K562 (cell line): ENCODE results near the gene ARMH1. TPM values are rescaled to one million over a fixed set of nuclear protein-coding genes. Genes with fewer than 3 reads are reported as not detected.

Experiments
- ADNP ChIP-seq: fragments of 200-800 bp; sonication (Bioruptor generic); IDR thresholded peaks from 2 replicates; pipeline ENCODE4 v1.6.1; 2016; ENCODE audit warnings: missing genetic modification characterization, missing compliant biosample characterization
- DPF2 ChIP-seq: fragments of 450-650 bp; IDR thresholded peaks from 2 replicates; pipeline ENCODE4 v1.6.1; 2016
- KDM5B ChIP-seq: fragments of 200-600 bp; sonication (generic); IDR thresholded peaks from 2 replicates; pipeline ENCODE4 v1.6.1; 2012; ENCODE audit warnings: low read depth, mild to moderate bottlenecking, moderate library complexity, low read length, control low read depth, inconsistent platforms; ENCODE audit not compliant: insufficient replicate concordance
- MED1 ChIP-seq: sonication (generic); formaldehyde crosslinking; IDR thresholded peaks from 2 replicates; pipeline ENCODE4 v1.8.1; 2023; ENCODE audit warnings: missing genetic modification reagents, borderline replicate concordance
- PCBP1 ChIP-seq: fragments of 200-400 bp; formaldehyde crosslinking; IDR thresholded peaks from 2 replicates; pipeline ENCODE4 v1.6.1; 2018; ENCODE audit warnings: mild to moderate bottlenecking, low read depth, low read length; ENCODE audit not compliant: poor library complexity, severe bottlenecking
- RBM17 ChIP-seq: fragments of 200-400 bp; formaldehyde crosslinking; IDR thresholded peaks from 2 replicates; pipeline ENCODE4 v1.6.1; 2017; ENCODE audit warnings: low read depth, mild to moderate bottlenecking, low read length, borderline replicate concordance
- RFX7 ChIP-seq: fragments of 250-450 bp; sonication (Bioruptor Pico); IDR thresholded peaks from 2 replicates; pipeline ENCODE4 v1.5.1; 2021; ENCODE audit warnings: mild to moderate bottlenecking
- RNF219 ChIP-seq: fragments of 250-450 bp; sonication (Bioruptor Pico); IDR thresholded peaks from 2 replicates; pipeline ENCODE4 v1.5.0; 2022; ENCODE audit warnings: mild to moderate bottlenecking
- ZNF311 ChIP-seq: fragments of 250-450 bp; sonication (Bioruptor Pico); IDR thresholded peaks from 2 replicates; pipeline ENCODE4 v1.4.0; 2020; ENCODE audit warnings: mild to moderate bottlenecking, moderate library complexity
- ZNF324 ChIP-seq: fragments of 250-450 bp; sonication (Bioruptor Pico); IDR thresholded peaks from 2 replicates; pipeline ENCODE4 v1.4.0; 2020; ENCODE audit warnings: mild to moderate bottlenecking
- ZNF431 ChIP-seq: sonication (generic); formaldehyde crosslinking; IDR thresholded peaks from 2 replicates; pipeline ENCODE4 v1.8.0; 2022; ENCODE audit warnings: mild to moderate bottlenecking, missing genetic modification reagents
- ZNF561 ChIP-seq: fragments of 450-650 bp; formaldehyde crosslinking; conservative IDR thresholded peaks from 2 replicates; pipeline ENCODE4 v1.4.0; 2020; ENCODE audit warnings: mild to moderate bottlenecking, moderate library complexity
- ZNF57 ChIP-seq: fragments of 450-650 bp; formaldehyde crosslinking; IDR thresholded peaks from 2 replicates; pipeline ENCODE4 v1.4.0; 2020; ENCODE audit warnings: mild to moderate bottlenecking, moderate library complexity
- ZSCAN32 ChIP-seq: fragments of 450-650 bp; formaldehyde crosslinking; IDR thresholded peaks from 2 replicates; pipeline ENCODE4 v1.4.0; 2020; ENCODE audit warnings: mild to moderate bottlenecking, moderate library complexity
- polyA plus RNA-seq, 8 experiments: library from polyadenylated mRNA; depleted of rRNA in 4 of 8; stranded (reverse) in 5 of 8; unstranded in 3 of 8; fragments of >200 nt; fragmentation: Nextera tagmentation in 2 of 8; fragmentation: Illumina TruSeq in 1 of 8; extraction: Ambion mirVana in 2 of 8; extraction: Trizol in 1 of 8; gene quantifications; 2 replicates each; pipeline versions ENCODE4 v1.2.1 to v1.2.3, GENCODE V29; 2011 to 2014; ENCODE audit warnings: inconsistent platforms in 1 of 8, missing spikeins in 1 of 8
- total RNA-seq, 7 experiments: library from RNA; depleted of rRNA in 6 of 7; stranded (reverse); fragments of >200 nt in 6 of 7; fragmentation: Illumina TruSeq in 2 of 7; extraction: Trizol in 2 of 7; gene quantifications; 2 replicates each; pipeline versions ENCODE4 v1.2.1 to v1.2.3, GENCODE V29; 2011 to 2021; ENCODE audit warnings: low replicate concordance in 1 of 7
- TF ChIP-seq, protein P1 (sequence below): fragments of 150-350 bp; IDR thresholded peaks from 2 replicates; pipeline ENCODE4 v1.6.1; 2014; ENCODE audit warnings: low read depth, mild to moderate bottlenecking, low read length, borderline replicate concordance
- TF ChIP-seq, protein P2 (sequence below): fragments of 450-650 bp; formaldehyde crosslinking; IDR thresholded peaks from 2 replicates; pipeline ENCODE4 v1.4.0; 2020; ENCODE audit warnings: mild to moderate bottlenecking, moderate library complexity

The ARMH1 gene
- total and polyA plus RNA-seq, 9 of the 15 experiments (the other 6 are each of a cell fraction or from before 2014, with no cell fraction given), result 0.41 TPM; not detected in 8

- TF ChIP-seq KDM5B, result peak; percentile 57
- TF ChIP-seq ZNF311, result no peak
- TF ChIP-seq RFX7 (CRISPR knock-in tag), result no peak
- no peak for TF ChIP-seq MED1 (CRISPR knock-in tag)
- TF ChIP-seq, protein P1, sequence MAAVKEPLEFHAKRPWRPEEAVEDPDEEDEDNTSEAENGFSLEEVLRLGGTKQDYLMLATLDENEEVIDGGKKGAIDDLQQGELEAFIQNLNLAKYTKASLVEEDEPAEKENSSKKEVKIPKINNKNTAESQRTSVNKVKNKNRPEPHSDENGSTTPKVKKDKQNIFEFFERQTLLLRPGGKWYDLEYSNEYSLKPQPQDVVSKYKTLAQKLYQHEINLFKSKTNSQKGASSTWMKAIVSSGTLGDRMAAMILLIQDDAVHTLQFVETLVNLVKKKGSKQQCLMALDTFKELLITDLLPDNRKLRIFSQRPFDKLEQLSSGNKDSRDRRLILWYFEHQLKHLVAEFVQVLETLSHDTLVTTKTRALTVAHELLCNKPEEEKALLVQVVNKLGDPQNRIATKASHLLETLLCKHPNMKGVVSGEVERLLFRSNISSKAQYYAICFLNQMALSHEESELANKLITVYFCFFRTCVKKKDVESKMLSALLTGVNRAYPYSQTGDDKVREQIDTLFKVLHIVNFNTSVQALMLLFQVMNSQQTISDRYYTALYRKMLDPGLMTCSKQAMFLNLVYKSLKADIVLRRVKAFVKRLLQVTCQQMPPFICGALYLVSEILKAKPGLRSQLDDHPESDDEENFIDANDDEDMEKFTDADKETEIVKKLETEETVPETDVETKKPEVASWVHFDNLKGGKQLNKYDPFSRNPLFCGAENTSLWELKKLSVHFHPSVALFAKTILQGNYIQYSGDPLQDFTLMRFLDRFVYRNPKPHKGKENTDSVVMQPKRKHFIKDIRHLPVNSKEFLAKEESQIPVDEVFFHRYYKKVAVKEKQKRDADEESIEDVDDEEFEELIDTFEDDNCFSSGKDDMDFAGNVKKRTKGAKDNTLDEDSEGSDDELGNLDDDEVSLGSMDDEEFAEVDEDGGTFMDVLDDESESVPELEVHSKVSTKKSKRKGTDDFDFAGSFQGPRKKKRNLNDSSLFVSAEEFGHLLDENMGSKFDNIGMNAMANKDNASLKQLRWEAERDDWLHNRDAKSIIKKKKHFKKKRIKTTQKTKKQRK, result no peak
- TF ChIP-seq, protein P2, sequence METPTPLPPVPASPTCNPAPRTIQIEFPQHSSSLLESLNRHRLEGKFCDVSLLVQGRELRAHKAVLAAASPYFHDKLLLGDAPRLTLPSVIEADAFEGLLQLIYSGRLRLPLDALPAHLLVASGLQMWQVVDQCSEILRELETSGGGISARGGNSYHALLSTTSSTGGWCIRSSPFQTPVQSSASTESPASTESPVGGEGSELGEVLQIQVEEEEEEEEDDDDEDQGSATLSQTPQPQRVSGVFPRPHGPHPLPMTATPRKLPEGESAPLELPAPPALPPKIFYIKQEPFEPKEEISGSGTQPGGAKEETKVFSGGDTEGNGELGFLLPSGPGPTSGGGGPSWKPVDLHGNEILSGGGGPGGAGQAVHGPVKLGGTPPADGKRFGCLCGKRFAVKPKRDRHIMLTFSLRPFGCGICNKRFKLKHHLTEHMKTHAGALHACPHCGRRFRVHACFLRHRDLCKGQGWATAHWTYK (CRISPR knock-in tag), result peak; percentile 86
- TF ChIP-seq DPF2, result no peak; the same call in 1 of the 2 replicates
- no peak for TF ChIP-seq ZNF324 (CRISPR knock-in tag)
- no peak for TF ChIP-seq ZNF431
- TF ChIP-seq ADNP (tag), result no peak
- TF ChIP-seq ZSCAN32 (CRISPR knock-in tag), result no peak
- TF ChIP-seq ZNF561 (CRISPR knock-in tag), result no peak
- no peak for TF ChIP-seq ZNF57 (CRISPR knock-in tag)
- TF ChIP-seq PCBP1, result no peak
- TF ChIP-seq RBM17, result no peak
- TF ChIP-seq RNF219, result no peak
Measured at GRCh38 chr1:44631647-44632539, 42.6 kb upstream of the ARMH1 start (continued).
